GM12892 (cell line): ENCODE measurements around the gene ZNF789.

Source experiments
- POLR2A ChIP-seq: IDR thresholded peaks from 2 replicates; pipeline ENCODE4 v1.6.1; 2011; ENCODE audit warnings: low read depth, low read length, control low read depth
- POLR2AphosphoS5 ChIP-seq: IDR thresholded peaks from 2 replicates; pipeline ENCODE4 v1.6.1; 2011; ENCODE audit warnings: low read depth, low read length, control low read depth
- TAF1 ChIP-seq: IDR thresholded peaks from 2 replicates; pipeline ENCODE4 v1.6.1; 2011; ENCODE audit warnings: low read depth, mild to moderate bottlenecking, control low read depth, low read length, borderline replicate concordance

- TF ChIP-seq POLR2A (no peak), POLR2AphosphoS5 (no peak), TAF1 (no peak)
These were observed 11.5 kb upstream of the ZNF789 start for GRCh38 chr7:99461221-99461620.
